Skeletal muscle tissue (tissue), 4 donors: ENCODE results near the gene MPL. TPM values are rescaled to one million over a fixed set of nuclear protein-coding genes. Genes with fewer than 3 reads are reported as not detected.
"Not testable (repeated sequence)": the region's sequence is repeated elsewhere in the genome, so short reads cannot be mapped to it uniquely, and the experiment has no call there.

Experiments used
- H3K27ac ChIP-seq: one replicate; pipeline ENCODE4 v1.7.0; 2013; ENCODE audit warnings: mild to moderate bottlenecking, low read depth, low read length, inconsistent platforms
- H3K27me3 ChIP-seq, 3 donors: one replicate each; pipeline ENCODE4 v1.7.0; 2013; ENCODE audit warnings: low read length in 3 of 3; ENCODE audit not compliant: control insufficient read depth in 3 of 3, insufficient read depth in 3 of 3
- H3K36me3 ChIP-seq, 3 donors: one replicate each; pipeline ENCODE4 v1.7.0; 2013; ENCODE audit warnings: low read length in 3 of 3; ENCODE audit not compliant: control insufficient read depth in 3 of 3, insufficient read depth in 3 of 3
- H3K4me1 ChIP-seq, 3 donors: one replicate each; pipeline ENCODE4 v1.7.0; 2013; ENCODE audit warnings: low read length in 3 of 3, mild to moderate bottlenecking in 3 of 3; ENCODE audit not compliant: control insufficient read depth in 3 of 3, insufficient read depth in 3 of 3
- H3K4me3 ChIP-seq, 3 donors: one replicate each; pipeline ENCODE4 v1.7.0; 2013; ENCODE audit warnings: low read length in 3 of 3
- H3K9ac ChIP-seq, 3 donors: one replicate each; pipeline ENCODE4 v1.7.0; 2013; ENCODE audit warnings: low read length in 3 of 3, mild to moderate bottlenecking in 3 of 3, moderate library complexity in 2 of 3, low read depth in 1 of 3
- H3K9me3 ChIP-seq, 3 donors: one replicate each; pipeline ENCODE4 v1.7.0; 2013; ENCODE audit warnings: low read length in 3 of 3; ENCODE audit not compliant: control insufficient read depth in 3 of 3
- total RNA-seq: library from RNA; depleted of rRNA; stranded (reverse); fragments of >200 nt; gene quantifications from one replicate; pipeline ENCODE4 v1.2.3, GENCODE V29; 2014
- donor health status: Osteomylitis.

The MPL gene
- total RNA-seq, 1 donor from 2014 or later = not detected

GRCh38 chr1:43400441-43400840 lies 62.8 kb downstream of the MPL start:
- peaks cover 14 to 28% (median 27%) of the 10 kb centered on the region in 3 donors for H3K36me3 ChIP-seq
- not testable (repeated sequence) for H3K9me3 ChIP-seq, H3K27me3 ChIP-seq, H3K4me3 ChIP-seq, H3K4me1 ChIP-seq, H3K9ac ChIP-seq, H3K27ac ChIP-seq

- H3K9ac ChIP-seq = no peak overlapping the region
- H3K4me3 ChIP-seq = no peak overlapping the region
- H3K36me3 ChIP-seq = peaks cover 26 to 40% (median 31%) of the 10 kb centered on the region in 3 donors
- H3K4me1 ChIP-seq = peaks cover 0 to 3% (median 0%) of the 10 kb centered on the region in 3 donors
- H3K9me3 ChIP-seq = no peaks in the 10 kb centered on the region
- no peaks in the 10 kb centered on the region for H3K27me3 ChIP-seq
- no peak overlapping the region for H3K27ac ChIP-seq
Observed at GRCh38 chr1:43402089-43402865, 64.7 kb downstream of the MPL start.

Other genes starting within 250 kb of the MPL start
- gene EBNA1BP2, start 165.5 kb upstream of the MPL start, total RNA-seq = 19.3 TPM
- gene CFAP57, start 165.5 kb upstream of the MPL start, total RNA-seq = 0.52 TPM
- gene TMEM125, start 67.8 kb upstream of the MPL start, total RNA-seq = 0.52 TPM
- gene C1orf210, start 52.2 kb upstream of the MPL start, total RNA-seq = not detected
- 49.6 TPM for gene TIE1, start 36.8 kb upstream of the MPL start, total RNA-seq
- 6.8 TPM for gene CDC20, start 21.2 kb downstream of the MPL start, total RNA-seq
- 13.0 TPM for gene ELOVL1, start 30.2 kb downstream of the MPL start, total RNA-seq
- 34.4 TPM for gene MED8, start 52.0 kb downstream of the MPL start, total RNA-seq
- 21.4 TPM for gene SZT2, start 52.1 kb downstream of the MPL start, total RNA-seq
- 33.4 TPM for gene HYI, start 116.1 kb downstream of the MPL start, total RNA-seq
- 10.4 TPM for gene PTPRF, start 193.1 kb downstream of the MPL start, total RNA-seq